HL-60 (cell line): Measurements from ENCODE around the gene NPR1.
A peak's percentile ranks its signal among the peaks of the same experiment; 100 is the strongest.

Experiments used
- DNase-seq, 2 experiments: peaks; one replicate each; pipeline ENCODE4 v3.0.0-alpha.2; 2010 to 2020; ENCODE audit warnings: low read depth in 1 of 2, low spot score in 1 of 2
- H3K27ac ChIP-seq: fragments of 250-450 bp; sonication (Bioruptor Pico); replicated peaks from 2 replicates; pipeline ENCODE4 v1.5.1; 2020; ENCODE audit warnings: mild to moderate bottlenecking, moderate library complexity
- H3K27me3 ChIP-seq: fragments of 250-450 bp; sonication (Bioruptor Pico); 2 replicates; pipeline ENCODE4 v1.5.1; 2021; ENCODE audit warnings: mild to moderate bottlenecking, moderate library complexity; ENCODE audit not compliant: insufficient read depth, poor library complexity, severe bottlenecking
- H3K4me3 ChIP-seq: replicated peaks from 2 replicates; pipeline ENCODE4 v1.5.1; 2011; ENCODE audit warnings: mild to moderate bottlenecking, control low read depth, low read length; ENCODE audit not compliant: insufficient read depth
- GABPA ChIP-seq: IDR thresholded peaks from 2 replicates; pipeline ENCODE4 v1.6.1; 2012; ENCODE audit warnings: low read depth
- POLR2AphosphoS5 ChIP-seq: IDR thresholded peaks from 2 replicates; pipeline ENCODE4 v1.6.1; 2012; ENCODE audit warnings: low read depth
- SPI1 ChIP-seq: IDR thresholded peaks from 2 replicates; pipeline ENCODE4 v1.6.1; 2012; ENCODE audit warnings: low read depth, mild to moderate bottlenecking, borderline replicate concordance
- TF ChIP-seq, protein P1 (sequence below): IDR thresholded peaks from one replicate; pipeline ENCODE4 v1.5.1; 2011; ENCODE audit warnings: low read length, control low read depth, inconsistent platforms; ENCODE audit not compliant: insufficient read depth
- TF ChIP-seq, protein P2 (sequence below): IDR thresholded peaks from 2 replicates; pipeline ENCODE4 v1.6.1; 2012; ENCODE audit warnings: low read depth; ENCODE audit not compliant: insufficient replicate concordance

Gene NPR1

DNA sequence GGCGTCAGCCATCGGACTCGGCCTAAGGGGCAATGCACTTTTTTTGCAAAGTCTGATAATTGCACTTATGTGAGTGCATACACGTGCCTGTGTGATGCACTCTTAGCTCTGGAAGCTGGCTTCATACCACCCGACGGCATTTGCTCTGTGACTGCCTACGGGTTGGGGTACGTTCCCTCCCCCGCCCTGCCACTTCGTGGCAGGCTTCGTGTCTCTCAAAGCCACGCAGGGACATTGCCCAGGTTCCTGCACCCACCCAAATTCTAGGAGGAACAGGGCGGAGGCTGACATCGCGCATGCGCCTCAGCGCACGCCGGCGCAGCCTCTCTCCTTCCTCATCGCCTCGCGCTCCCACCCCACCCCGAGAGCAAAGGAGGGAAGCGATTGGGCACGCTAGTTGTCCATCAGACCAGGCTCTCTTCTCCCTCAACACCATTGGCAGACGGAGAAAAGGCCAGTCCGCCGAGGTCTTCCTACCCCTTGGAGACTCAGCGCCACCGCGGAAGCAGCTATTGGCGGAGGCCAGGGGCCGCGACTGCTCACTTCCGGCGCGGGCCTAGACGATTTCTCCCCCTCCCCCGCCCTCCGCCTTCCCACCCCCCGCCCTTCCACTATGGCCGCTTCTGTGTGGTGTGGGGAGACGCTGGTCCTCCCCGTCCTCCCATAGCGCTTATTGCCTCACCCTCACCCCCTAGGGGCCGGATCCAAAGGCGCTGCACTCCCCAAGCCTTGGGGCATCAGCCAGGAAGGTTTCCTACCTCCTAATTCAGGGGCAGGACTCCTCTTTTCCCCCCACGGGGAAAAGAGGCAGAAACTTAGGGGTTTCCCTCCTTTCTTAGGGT lies 49.2 kb downstream of the NPR1 start, which contains the start of gene INTS3:
INTS3 (plus strand) TSS at position 588 of the 842 bp plus-strand sequence. CDS start 585 bp downstream, outside the sequence.
- peak within 1 kb of the TSS; percentile 96 for H3K27ac ChIP-seq
- TF ChIP-seq SPI1 (peak; percentile 35; the same call in 1 of the 2 replicates), GABPA (peak; percentile 82), POLR2AphosphoS5 (peak; percentile 93)
- TF ChIP-seq, protein P1, sequence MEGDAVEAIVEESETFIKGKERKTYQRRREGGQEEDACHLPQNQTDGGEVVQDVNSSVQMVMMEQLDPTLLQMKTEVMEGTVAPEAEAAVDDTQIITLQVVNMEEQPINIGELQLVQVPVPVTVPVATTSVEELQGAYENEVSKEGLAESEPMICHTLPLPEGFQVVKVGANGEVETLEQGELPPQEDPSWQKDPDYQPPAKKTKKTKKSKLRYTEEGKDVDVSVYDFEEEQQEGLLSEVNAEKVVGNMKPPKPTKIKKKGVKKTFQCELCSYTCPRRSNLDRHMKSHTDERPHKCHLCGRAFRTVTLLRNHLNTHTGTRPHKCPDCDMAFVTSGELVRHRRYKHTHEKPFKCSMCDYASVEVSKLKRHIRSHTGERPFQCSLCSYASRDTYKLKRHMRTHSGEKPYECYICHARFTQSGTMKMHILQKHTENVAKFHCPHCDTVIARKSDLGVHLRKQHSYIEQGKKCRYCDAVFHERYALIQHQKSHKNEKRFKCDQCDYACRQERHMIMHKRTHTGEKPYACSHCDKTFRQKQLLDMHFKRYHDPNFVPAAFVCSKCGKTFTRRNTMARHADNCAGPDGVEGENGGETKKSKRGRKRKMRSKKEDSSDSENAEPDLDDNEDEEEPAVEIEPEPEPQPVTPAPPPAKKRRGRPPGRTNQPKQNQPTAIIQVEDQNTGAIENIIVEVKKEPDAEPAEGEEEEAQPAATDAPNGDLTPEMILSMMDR: no peak
- TF ChIP-seq, protein P2, sequence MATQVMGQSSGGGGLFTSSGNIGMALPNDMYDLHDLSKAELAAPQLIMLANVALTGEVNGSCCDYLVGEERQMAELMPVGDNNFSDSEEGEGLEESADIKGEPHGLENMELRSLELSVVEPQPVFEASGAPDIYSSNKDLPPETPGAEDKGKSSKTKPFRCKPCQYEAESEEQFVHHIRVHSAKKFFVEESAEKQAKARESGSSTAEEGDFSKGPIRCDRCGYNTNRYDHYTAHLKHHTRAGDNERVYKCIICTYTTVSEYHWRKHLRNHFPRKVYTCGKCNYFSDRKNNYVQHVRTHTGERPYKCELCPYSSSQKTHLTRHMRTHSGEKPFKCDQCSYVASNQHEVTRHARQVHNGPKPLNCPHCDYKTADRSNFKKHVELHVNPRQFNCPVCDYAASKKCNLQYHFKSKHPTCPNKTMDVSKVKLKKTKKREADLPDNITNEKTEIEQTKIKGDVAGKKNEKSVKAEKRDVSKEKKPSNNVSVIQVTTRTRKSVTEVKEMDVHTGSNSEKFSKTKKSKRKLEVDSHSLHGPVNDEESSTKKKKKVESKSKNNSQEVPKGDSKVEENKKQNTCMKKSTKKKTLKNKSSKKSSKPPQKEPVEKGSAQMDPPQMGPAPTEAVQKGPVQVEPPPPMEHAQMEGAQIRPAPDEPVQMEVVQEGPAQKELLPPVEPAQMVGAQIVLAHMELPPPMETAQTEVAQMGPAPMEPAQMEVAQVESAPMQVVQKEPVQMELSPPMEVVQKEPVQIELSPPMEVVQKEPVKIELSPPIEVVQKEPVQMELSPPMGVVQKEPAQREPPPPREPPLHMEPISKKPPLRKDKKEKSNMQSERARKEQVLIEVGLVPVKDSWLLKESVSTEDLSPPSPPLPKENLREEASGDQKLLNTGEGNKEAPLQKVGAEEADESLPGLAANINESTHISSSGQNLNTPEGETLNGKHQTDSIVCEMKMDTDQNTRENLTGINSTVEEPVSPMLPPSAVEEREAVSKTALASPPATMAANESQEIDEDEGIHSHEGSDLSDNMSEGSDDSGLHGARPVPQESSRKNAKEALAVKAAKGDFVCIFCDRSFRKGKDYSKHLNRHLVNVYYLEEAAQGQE: no peak
- H3K4me3 ChIP-seq: peak within 1 kb of the TSS; percentile 82
- DNase-seq: peak; percentile 100
- no peaks in the 10 kb centered on the region for H3K27me3 ChIP-seq

DNA sequence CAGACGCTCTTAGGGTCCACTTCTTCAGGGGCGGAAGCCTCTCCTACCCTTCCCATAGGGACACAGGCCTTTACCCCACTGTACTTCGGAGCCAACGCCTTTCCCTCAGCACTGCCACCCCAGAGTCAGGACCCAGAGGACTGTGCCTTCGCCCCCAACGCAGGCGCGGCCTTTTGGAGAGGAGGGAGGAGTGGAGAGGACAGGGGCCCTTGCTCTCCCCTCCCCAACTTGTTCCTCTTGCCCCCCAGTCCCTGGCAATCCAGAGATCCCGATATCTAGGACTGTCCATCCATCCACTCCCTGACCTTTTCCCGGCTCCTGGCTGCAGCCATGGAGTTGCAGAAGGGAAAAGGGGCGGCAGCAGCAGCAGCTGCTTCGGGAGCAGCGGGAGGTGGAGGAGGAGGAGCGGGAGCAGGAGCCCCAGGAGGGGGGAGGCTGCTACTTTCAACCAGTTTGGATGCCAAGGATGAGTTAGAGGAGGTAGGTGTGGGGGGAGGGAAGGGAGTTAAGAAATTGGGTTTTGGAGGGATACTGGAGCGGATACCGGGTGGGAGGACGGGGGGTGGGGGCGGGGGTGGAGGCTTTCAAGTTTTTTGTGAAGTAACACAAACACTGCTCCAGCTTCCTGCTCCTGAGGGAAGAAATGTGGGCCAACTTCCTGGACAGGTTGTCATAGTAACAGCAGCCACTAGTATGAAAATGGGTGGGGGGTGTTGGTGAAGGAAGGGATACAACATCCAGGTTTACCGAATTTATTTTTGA lies 50.0 kb downstream of the NPR1 start:
- DNase-seq: peak; percentile 34 to 52
- H3K27ac ChIP-seq: peak overlapping the region; percentile 96
- TF ChIP-seq POLR2AphosphoS5: no peak
- TF ChIP-seq GABPA: no peak
- TF ChIP-seq, protein P1: no peak
- TF ChIP-seq, protein P2: no peak
- TF ChIP-seq SPI1: no peak
- no peaks in the 10 kb centered on the region for H3K27me3 ChIP-seq
- H3K4me3 ChIP-seq: peak overlapping the region; percentile 82

DNA sequence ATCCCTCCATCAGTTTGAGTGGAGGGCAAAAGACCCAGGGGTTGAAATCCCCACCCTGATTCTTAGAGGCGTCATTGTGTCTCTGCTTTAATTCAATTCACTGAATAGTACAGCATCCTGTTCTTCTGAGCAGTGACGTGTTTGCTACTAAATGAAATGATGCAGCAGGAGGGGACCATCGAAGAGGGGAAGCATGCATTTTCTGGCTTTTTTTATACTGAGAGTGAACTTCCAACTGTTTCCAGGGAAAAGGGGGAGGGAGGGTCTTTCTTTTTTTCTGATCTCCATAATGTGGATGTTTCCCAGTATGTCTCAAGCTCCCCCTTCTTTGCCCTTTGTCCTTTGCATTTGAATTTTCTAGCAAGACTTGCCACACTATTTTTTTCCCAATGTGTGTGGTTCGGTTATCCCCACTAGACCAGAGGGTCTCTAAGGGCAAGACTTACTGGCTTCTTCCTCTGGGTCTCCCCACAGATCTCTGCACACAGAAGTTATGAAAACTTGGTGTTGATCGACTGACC lies 52.0 kb downstream of the NPR1 start:
- TF ChIP-seq SPI1: no peak
- no peak for TF ChIP-seq GABPA
- TF ChIP-seq, protein P1: no peak
- TF ChIP-seq POLR2AphosphoS5: no peak
- TF ChIP-seq, protein P2: no peak
- Histone ChIP-seq H3K27ac (no peak overlapping the region), H3K27me3 (no peaks in the 10 kb centered on the region), H3K4me3 (no peak overlapping the region)
- DNase-seq: no peak
